Fibroblast of lung (primary cell): ENCODE measurements around the gene KCNQ1OT1.

ENCODE experiments used
- EZH2 ChIP-seq: IDR thresholded peaks from 2 replicates; pipeline ENCODE4 v1.5.1; 2012; ENCODE audit warnings: low read length, control low read depth, mild to moderate bottlenecking; ENCODE audit errors: missing control alignments
- TF ChIP-seq, protein P1 (sequence below), 2 donors: IDR thresholded peaks in 1 of 2; conservative IDR thresholded peaks in 1 of 2; 1 replicate in 1 of 2; 2 replicates in 1 of 2; pipeline ENCODE4 v1.5.1; 2011 to 2012; ENCODE audit warnings: low read length in 2 of 2, control low read depth in 1 of 2, inconsistent platforms in 1 of 2, low read depth in 1 of 2, mild to moderate bottlenecking in 1 of 2

DNA sequence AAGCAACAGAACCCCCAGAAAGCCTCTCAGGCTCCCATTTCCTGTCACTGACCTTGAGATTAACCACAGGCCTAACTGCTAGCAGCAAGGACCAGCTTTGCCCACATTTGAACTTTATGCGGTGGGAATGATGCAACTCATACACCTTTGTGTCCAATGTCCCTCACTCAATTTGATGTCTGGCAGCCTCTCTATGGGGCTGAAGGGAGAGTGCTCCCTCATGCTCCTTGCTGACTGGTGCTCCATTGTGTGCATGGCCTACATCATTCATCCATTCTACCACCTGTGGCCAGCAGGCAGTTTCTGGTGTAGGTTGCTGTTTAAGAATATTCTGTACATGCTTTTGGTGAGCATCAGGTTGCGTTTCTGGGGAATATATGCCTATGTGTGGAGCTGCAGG lies 31.9 kb downstream of the KCNQ1OT1 start:
- TF ChIP-seq, protein P1, sequence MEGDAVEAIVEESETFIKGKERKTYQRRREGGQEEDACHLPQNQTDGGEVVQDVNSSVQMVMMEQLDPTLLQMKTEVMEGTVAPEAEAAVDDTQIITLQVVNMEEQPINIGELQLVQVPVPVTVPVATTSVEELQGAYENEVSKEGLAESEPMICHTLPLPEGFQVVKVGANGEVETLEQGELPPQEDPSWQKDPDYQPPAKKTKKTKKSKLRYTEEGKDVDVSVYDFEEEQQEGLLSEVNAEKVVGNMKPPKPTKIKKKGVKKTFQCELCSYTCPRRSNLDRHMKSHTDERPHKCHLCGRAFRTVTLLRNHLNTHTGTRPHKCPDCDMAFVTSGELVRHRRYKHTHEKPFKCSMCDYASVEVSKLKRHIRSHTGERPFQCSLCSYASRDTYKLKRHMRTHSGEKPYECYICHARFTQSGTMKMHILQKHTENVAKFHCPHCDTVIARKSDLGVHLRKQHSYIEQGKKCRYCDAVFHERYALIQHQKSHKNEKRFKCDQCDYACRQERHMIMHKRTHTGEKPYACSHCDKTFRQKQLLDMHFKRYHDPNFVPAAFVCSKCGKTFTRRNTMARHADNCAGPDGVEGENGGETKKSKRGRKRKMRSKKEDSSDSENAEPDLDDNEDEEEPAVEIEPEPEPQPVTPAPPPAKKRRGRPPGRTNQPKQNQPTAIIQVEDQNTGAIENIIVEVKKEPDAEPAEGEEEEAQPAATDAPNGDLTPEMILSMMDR (conservative IDR thresholded peaks at IDR 0.05 in 1 of 2, IDR thresholded peaks at IDR 0.05 in 1 of 2; ENCODE audit: low read depth in 1 of 2, low read length in 2 of 2) = no peak
- no peak for TF ChIP-seq EZH2
